Activated gamma-delta T cell treated with anti-CD3 and anti-CD28 coated beads, Interleukin-2, amount 50 U/mL, for 16 hours (primary cell): ENCODE measurements around the gene SKI.

Experiments
- DNase-seq: peaks from one replicate; pipeline ENCODE4 v3.0.0-alpha.2; 2020; ENCODE audit warnings: low read depth

SKI gene

GRCh38 chr1:2352897-2353550 is 124.9 kb downstream of the SKI start:
- no peak for DNase-seq

GRCh38 chr1:2353551-2354438 is 125.7 kb downstream of the SKI start:
- DNase-seq = no peak

- no peak for DNase-seq
Measured at GRCh38 chr1:2354511-2355372, 126.6 kb downstream of the SKI start.

DNA sequence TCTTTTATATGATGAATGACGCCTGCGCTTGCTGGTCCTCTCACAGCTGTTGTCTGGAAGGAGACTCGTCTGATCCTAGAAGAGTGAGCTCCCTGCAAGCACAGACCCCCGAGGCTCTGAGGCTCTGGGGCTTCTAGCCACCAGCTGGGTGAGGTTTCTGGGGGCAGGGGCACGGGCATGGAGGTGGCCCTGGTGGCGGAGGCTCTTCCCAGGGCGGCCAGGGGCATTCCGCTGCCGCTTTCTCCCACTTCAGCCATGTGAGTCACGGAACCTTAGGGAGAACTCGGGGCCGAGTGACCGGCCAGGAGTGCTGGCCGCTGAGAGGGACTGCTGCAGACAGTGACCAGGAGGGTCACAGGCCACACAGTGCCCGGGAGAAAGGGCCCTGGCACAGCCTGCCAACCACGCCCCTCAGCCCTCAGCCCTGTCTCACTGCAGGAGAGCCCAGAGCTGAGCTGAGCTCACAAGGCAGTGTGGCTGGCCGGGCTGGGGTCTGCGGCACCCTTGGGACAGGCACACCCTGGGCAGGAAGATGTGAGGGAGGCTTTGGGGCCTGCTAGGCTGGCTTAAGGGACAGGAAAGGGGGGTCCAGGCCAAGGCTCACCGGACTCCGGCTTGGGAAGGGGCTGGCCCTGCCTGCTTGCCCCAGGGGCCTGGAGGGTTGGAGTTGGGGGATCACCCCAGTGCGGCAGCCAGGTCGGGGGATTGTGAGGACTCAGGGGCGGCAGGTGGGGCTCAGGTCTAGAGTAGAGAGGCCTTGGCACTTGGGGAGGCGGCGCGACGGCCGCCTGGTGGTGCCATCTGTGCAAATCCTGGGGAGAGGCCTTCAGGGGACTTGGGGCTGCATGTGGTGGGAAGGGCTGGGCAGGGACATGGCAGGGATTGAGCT is 127.5 kb downstream of the SKI start:
- no peak for DNase-seq

DNA sequence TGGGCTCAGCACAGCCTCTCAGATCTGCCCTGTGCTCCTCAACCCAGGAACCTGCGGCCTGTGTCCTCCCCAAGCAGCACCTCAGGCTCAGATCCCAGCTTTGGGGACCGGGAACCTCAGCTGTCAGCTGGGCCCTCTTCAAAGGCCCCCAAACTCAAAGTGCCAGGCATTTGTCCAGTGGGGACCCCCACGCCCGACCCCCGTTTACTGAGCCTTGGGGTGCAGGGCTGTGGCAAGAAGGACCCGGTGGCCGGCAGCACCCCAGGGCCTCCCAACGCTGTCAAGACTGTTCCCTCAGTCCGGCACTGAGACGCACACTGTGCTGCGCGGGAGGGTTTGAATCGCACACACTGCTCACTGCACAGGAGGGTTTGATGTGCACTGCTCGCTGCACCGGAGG is 128.3 kb downstream of the SKI start:
- no peak for DNase-seq

DNA sequence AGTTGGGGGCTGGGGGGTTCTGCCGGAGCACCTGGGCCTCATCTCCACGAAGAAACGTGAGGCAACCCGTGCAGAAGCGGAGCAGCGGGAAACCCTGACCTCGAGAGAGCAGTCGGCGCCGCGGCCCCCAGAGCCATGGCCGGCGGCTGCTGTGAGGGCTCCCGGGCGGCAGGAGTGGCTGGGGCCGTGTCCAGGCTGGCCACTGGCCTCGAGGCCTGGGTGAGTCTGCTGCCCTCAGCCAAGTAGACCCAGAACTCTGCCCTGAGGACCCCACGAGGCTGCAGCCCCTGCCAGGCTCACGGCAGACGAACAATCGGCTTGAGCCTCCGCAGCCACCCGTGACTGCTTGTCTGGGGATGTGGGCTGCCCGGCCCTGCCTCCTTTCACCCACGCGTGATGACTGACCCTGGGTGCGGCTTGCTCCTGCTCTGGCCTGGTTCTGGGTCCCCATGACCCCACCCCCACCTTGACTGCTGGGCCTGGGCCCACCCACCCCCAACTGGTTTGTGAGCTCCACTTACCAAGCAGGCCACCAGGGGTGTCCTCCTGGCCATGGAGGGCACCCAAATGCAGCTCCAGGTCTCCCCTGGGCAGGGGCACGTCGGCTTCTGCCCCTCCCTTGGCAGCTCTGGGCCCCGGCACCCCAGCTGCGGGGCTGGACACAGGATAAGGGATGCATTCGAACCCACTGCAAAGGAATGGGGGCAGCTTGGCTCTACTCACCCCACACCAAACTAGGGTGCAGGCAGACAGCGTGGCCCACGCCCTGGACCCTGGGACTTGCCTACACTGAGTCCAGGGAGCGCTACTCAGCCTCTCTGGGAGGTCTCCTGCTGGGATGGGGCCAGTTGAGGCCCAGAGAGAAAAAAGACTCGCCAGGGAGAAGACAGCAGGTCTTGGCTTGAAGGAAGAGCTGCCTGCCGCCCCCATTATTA is 129.1 kb downstream of the SKI start:
- no peak for DNase-seq

GRCh38 chr1:2358072-2358471 is 130.0 kb downstream of the SKI start:
- DNase-seq = no peak

DNA sequence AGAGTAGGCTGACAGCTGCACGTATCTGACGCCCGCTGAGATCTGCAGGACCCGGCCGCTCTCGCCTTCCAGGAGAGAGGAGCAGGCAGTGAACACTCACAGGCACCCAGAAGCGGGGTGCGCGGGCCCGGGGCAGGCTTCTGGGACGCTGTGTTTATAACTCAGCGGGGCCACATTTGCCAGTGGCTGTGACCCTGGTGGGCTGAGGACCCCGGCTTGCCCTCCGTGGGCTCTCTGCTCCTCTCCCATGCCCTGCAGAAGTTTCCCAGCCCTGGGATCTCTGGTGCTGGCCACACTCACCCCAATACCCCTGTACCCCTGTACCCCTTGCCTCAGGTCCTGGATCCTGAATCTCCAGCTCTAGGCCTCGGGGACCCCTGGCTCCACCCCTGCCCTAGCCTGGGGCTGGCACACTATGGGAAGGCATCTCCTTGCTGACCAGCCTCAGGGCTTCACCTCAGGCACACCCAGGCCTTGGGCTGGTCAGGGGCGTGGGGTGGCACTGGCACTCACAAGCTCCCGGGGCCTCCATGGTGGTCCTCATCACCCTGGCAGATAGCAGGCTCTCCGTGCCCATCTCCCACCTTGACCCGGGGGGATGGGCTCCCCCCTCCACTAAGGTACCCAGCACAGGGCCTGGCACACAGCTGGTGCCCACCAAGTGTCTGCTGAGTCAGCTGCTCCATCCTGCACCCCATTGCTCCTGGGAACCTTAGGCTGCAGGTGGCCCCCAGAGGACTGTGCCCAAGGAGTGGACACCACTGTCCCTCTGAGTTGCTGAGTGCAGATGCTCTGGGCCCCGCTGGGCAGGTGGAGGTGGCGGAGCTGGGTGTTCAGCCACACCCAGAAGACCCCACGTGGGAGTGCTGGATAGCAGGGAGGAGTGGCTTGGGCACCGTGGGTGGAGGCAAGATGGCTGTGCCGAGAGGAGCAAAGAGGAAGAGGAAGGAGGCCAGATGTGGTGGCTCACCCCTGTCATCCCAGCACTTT is 130.8 kb downstream of the SKI start:
- DNase-seq = no peak
